ENCODE measurements around the gene GARIN5A.
"Not testable (repeated sequence)": the region's sequence is repeated elsewhere in the genome, so short reads cannot be mapped to it uniquely, and the experiment has no call there.

GARIN5A gene

DNA sequence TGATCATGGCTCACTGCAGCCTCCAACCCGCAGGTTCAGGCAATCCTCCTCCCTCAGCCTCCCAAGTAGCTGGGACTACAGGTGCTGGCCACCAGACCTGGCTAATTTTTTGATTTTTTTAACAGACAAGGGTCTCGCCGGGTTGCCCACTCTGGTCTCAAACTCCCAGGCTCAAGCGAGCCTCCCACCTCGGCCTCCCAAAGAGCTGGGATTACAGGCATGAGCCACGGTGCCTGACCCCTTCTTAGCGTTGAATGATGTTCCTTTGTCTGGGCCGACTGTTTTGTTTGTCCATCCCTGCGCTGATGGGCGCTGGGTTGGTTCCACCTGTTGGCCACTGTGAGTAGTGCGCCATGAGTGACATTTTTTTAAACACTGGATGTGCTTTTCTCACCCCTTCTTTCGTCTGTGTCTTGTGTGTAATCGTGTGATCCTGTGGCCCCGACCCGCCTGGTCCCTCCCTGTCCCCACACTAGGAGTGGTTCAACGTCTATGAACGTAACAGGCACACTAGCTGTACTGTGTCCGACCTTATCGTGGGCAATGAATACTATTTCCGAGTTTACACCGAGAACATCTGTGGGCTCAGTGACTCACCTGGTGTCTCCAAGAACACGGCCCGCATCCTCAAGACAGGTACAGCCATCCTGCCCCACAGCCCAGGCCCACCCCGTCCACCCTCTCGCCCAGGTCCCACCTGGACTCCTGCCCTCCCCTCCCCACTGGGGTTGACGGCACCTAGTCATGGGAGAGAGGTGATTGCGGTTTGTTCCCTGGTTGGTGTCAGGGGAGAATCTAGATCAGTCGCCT lies 15.4 kb downstream of the GARIN5A start:
- peak; percentile 81 to 82 for DNase-seq

DNA sequence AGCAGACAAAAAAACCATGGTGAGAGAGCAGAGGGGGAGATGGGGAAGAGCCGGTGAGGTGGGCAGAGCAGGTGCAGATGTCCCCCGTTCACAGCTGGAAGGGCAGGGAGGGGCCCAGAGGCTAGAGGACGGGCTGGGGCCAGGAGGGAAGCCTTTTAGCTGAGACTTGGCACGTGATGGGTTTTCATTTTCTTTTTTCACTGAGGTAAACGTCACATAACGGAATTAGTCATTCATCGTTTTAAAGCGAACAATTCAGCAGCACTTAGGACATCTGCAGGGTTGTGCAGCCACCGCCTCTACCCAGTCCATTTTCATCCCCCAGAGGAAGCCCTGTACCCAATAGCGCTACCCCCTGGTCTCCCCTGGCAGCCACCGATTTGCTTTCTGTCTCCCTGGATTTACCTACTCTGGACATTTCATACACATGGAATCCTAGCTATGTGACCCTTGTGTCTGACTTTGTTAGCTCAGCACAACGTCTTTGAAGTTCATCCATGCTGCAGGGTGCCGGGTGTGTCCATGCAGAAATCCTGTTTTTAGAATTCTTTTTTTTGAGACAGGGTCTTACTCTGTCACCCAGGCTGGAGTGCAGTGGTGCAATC lies 16.4 kb downstream of the GARIN5A start:
- DNase-seq: peak; percentile 30 to 42

DNA sequence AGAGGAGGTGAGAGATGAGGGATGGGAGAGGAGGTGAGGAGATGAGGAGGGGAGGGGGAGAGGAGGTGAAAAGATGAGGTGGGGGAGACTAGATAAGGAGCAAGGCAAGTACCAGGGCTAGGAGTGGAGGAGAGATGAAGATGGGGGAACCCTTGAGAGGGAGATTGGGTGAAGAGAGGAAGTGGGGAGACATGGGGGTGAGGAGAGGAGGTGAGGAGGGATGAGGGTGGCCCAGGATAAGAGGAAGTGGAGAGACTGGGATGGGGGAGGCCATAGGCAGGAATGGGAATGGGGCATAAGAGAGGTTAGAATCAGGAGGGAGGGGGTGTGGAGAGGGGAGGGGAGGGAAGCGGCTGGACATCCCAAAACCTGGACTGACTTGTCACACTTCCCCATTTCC lies 17.0 kb downstream of the GARIN5A start:
- no peak for DNase-seq

DNA sequence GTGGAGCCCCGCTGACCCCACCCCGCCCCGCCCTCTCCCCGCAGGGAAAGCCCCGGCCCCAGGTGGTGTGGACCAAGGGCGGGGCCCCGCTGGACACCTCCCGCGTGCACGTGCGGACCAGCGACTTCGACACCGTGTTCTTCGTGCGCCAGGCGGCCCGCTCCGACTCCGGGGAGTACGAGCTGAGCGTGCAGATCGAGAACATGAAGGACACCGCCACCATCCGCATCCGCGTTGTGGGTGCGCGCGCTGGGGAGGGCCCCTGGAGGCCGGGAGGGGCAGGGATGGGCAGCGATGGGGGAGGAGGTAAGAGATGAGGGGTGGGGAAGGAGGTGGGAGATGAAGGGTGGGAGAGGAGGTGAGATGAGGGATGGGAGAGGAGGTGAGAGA lies 17.6 kb downstream of the GARIN5A start:
- DNase-seq: no peak

DNA sequence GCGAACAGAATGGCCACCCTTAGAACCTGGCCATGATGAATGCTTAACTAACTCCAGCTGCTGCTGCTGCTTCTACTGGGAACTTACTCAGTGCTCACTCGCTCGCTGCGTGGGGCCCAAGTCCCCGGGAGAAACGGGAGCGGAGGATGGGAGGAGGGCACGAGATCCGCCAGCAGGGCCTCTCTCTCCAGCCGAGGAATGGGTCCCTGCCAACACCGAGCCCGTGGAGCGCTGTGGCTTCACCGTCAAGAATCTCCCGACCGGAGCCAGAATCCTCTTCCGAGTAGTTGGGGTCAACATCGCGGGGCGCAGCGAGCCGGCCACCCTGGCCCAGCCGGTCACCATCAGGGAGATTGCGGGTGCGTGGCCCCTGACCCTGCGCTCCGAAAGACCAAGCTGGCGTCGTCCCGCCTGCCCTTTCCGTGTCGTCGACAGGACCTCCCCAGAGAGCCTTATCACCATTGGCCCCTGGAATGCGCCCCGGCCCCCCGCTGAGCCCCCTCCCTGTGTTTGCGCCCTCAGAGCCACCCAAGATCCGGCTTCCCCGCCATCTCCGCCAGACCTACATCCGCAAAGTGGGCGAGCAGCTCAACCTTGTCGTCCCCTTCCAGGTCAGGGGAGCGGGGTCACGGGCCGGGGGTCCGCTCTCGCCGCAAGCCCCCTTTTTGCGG lies 18.1 kb downstream of the GARIN5A start:
- no peak for DNase-seq

DNA sequence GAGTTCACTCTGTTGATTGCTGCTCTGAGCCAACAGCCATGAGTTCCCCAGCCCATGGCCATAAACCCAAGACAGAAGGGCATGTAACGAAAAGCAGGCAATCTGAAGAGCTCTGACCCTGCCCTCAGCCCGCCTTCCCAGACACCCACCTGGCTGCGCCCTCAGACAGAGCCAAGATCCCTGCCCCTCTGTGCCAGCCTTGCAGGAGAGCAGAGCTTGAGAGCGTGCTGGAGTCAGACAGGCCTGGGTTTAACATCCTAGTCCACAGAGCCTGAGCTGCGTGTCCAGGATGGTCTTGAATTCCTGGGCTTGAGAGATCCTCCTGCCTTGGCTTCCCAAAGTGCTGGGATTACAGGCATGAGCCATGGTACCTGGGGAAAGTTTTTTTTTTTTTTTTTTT lies 19.3 kb downstream of the GARIN5A start:
- DNase-seq: no peak

DNA sequence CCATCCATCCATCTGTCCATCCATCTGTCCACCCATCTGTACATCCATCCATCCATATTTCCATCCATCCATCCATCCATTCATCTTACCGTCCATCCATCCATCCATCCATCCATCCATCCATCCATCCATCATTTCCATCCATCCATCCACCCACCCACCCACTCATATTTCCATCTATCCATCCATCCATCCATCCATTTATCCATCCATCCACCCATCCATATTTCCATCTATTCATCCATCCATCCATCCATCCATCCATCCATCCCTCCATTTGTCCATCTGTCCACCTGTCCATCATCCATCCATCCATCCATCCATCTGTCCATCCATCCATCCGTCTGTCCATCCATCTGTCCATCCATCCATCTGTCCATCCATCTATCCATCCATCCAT lies 20.7 kb downstream of the GARIN5A start:
- no peak for DNase-seq

DNA sequence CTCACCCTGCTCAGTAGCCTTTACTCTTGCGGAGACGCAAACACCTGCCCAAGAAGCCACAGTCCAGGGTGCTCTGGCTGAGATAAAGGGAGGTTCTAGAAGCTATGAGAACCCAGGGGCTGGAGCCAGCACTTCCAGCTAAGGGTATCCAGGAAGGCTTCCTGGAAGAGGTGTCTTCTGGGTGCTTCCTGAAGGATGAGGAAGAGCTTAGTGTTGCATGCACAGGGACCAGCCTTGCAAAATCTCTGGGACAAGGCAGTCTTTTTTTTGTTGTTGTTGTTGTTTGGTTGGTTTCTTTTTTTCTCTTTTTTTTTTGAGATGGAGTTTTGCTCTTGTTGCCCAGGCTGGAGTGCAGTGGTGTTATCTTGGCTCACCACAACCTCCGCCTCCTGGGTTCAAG lies 23.4 kb downstream of the GARIN5A start:
- DNase-seq: no peak

DNA sequence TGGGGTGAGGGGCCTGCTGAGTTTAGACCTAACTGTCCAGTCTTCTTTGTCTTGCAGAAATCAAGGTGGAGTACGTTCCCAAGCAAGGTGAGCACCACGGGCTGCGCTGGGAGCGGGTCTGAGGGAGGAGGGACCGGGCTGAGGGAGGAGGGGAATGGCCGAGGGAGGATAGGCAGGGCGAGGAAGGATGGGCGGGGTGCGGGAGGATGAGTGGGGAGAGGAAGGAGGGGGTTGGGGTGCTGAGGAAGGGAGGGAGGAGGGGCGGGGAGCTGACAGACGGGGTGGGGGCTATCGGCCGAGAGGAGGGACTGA lies 25.5 kb downstream of the GARIN5A start:
- no peak for DNase-seq

DNA sequence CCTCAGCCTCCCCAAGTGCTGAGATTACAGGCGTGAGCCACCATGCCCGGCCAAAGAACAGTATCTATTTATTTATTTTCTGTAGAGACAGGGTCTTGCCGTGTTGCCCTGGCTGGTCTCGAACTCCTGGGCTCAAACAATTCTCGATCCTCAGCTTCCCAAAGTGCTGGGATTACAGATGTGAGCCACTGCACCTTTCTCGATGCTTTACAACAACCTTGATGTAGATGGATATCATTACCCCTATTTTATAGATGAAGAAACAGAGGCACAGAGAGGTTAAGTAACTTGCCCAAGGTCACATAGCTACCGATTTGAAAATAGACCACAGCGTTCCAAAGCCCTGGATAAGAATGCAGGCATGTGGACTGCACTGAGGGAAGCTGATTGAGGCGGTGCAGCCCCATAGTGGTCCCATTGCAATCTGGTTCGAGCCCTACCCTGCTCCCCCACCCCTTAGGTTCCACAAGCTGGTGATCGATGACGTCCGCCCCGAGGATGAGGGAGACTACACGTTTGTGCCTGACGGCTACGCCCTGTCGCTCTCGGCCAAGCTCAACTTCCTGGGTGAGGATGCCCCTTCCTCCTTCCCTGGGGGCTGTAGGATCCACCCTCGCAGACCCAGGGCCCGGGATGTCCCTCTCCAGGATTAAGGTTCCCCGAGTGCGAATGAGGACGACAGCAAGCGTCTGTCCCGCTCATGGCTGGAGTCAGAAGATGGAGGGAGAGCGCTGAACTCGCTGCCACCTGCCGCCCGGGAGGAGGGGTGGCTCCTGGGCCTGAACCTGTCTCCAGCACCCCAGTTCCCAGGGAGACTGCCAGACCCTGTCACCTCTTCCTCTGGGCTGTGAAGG lies 26.1 kb downstream of the GARIN5A start:
- DNase-seq: no peak

DNA sequence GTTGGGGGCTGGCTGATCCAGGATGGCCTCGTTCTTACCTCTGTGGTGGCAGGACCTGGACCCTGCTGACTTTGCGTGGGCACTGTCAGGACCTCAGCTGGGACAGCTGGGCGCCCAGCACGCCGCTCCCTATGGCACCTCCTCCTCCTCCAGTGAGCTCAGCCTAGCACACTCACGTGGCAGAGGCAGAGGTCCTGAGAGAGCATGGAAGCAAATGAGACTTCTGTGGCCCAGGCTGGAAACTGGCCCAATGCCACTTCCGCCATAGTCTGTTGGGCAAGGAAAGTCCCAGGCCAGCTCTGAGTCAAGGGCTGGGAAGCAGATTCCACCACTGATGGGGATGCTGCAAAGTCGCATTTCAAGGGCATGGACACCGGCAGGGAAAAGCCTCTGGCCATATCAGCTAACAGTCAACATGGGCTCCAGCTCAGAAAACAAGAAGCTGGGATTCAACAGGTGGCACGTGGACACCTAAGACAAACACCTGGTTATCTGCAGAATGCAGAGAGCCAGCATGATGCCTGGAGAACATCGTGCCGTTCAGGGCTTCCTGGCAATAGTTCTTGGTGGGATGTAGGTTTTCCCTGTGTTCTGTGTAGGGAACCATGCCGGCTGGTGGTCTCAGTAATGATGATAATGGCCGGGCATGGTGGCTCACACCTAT lies 27.3 kb downstream of the GARIN5A start:
- no peak for DNase-seq

DNA sequence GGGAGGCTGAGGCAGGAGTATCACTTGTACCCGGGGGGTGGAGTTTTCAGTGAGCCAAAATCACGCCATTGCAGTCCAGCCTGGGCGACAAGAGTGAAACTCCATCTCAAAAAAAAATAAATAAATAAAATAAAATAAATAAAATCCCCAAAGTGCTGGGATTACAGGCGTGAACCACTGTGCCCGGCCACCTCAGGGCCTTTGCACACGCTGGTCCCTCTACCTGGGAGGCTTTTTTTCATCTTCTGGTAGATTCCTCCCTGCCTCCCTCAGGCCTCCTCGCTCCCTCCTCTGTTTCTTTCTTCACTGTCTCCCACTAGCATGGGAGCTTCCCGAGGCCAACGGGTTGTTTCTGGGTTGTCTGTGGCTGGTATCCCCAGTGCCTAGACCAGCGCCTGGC lies 28.9 kb downstream of the GARIN5A start:
- no peak for DNase-seq

DNA sequence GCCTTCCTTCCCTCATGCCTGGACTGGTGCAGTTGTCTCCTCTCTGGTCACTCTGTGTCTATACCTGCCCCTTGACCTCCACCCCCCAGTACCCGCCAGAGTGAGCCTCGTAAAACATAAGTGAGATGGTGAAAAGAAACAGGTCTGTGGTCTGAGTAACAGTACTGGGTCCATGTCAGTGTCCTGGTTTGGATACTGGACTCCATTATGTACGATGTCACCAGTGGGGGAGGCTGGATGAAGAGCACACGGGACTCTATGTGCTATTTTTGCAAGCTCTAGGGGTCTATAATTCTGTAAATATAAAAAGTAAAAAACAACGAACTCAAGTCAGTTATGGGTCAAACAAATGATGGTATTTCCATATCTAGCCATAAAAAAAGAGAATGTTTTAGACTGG lies 29.6 kb downstream of the GARIN5A start:
- no peak for DNase-seq

DNA sequence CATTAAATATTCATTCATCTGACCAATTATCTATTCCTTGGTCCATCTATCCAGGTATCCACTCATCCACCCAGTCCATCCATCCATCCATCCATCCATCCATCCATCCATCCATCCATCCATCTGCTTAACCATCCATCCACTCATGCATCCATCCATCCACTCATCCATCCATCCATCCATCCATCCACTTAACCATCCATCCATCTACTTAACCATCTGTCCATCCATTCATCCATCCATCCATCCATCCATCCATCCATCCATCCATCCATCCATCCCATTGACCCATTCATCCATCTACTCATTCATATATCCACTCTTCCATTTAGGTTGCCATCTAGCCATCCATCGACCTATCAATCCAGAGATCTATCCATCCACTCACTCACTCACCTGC lies 32.6 kb downstream of the GARIN5A start:
- DNase-seq: no peak

DNA sequence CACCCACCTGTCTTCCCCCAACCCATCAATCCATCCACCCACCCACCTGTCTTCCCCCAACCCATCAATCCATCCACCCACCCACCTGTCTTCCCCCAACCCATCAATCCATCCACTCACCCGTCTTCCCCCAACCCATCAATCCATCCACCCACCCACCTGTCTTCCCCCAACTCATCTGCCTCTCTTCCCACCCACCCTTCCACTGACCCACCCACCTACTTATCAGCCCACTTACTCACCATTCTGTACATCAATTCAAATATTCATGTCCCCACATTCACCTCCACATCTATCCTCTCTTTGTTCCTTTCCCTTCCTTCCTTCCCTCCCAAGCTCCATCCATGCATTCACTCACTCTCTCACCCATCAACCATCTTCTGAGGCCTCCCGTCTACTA lies 37.5 kb downstream of the GARIN5A start:
- not testable (repeated sequence) for DNase-seq

DNA sequence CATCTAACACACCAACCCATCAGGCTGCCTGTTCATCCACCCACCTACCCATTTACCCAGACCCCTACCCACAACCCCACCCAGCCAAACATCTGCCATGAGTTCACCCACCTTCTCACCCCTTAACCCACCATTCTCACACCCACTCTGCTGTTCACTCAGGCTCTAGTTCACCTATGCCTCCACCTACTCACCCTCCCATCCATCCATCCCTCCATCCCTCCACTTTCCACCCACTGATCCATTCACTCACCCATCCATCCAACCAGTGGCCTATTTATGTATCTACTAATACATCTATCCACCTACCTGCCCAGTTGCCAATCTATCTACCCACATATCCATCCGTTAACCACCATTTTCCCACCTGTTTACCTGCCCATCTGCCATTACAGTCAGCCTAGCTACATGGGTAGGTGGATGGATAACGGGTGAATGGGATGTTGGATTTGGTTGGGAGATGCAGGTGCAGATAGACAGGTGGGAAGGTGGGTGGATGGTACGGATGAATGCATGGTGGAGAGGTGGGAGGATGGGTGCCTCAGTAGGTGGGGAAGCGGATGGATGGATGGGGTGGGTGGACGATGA lies 38.7 kb downstream of the GARIN5A start:
- DNase-seq: no peak

DNA sequence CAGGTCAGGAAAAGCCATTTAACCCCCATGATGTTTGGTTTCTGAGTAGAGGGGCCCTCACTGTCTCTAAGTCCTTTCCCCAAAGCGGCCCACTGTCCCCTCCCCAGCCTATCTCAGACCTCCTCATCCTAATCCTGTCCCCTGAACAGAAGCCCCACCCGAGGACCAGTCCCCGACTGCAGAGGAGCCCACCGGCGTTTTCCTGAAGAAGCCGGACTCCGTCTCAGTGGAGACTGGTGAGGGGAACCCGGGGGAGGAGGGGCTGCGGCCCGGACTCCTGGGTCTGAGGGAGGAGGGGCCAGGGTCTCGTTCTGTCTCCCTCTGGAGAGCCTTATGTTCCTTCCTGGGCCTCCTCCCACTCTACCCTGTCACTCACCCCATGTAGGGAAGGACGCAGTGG lies 41.0 kb downstream of the GARIN5A start:
- DNase-seq: no peak

DNA sequence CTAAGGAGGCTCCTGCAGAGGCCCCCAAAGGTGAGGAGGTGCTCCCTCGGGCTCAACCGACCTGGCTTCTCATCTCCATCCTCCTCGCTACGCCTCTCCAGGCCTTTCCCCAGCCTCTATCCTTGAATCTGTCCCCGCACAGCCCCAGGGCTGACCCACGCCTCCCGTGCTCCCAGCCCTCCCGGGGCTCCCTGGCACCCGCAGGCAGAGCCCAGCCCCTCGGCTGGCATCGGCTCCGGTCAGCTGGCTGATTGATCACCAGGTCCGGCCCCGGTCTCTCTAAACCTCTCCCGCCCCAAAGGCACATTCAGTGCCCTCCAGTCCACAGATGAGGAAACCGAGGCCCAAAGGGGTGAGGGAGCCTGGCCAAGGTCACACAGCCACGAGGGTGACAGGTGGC lies 41.4 kb downstream of the GARIN5A start:
- no peak for DNase-seq

DNA sequence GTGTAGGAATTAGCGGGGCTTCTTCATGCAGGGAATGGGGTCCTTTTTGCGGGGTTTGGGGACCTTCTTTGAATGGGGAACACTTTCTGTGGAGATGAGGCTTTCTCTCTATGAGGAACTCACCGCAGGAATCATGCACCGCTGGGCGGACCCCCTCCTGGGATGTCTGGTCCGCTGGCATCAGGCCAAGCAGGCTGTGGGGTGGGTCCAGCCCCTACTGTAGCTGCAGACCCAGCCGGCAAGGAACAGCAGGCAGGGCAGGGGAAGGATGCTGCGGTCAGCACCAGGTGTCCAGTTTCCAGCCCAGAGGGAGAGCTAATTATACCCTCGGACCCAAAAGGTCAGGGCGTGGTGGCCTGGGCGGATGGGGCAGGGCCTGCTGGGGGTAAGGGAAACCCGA lies 42.1 kb downstream of the GARIN5A start:
- no peak for DNase-seq

DNA sequence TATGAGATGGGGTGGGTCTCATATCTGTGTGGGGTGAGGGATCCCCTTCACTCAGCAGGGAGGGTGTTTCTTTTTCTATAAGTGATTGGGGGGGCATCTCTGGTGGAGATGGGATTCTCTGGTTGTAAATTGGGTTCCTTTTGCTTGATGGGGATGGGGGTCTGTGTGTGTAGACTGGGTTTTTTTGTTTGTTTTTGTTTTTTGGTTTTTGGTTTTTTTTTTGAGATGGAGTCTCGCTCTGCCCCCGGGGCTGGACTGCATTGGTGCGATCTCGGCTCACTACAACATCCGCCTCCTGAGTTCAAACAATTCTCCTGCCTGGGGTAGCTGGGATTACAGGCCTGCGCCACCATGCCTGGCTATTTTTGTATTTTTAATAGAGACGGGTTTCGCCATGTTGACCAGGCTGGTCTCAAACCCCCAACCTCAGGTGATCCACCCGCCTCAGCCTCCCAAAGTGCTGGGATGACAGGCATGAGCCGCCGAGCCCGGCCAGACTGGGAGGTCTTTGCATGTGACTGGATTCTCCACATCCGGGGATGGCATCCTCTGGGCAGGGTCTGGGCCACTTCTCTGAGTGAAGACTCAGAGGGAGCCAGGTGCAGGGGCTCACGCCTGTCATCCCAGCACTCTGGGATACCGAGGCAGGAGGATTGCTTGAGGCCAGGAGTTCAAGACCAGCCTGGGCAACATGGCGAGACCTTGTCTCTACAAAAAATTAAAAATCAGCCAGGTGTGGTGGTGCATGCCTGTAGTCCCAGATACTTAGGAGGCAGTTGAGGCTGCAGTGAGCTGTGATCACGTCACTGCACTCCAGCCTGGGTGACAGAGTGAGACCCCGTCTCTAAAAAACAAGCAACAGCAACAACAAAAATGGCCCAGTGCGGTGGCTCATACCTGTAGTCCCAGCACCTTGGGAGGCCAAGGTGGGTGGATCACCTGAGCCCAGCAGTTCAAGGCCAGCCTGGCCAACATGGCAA lies 43.2 kb downstream of the GARIN5A start:
- DNase-seq: no peak

Data from activated T-cell treated with anti-CD3 and anti-CD28 coated beads, Interleukin-2, amount 50 U/mL, for 48 hours (primary cell).